ENCODE results near the gene ARNT2. TPM values are rescaled to one million over a fixed set of nuclear protein-coding genes. Genes with fewer than 3 reads are reported as not detected.

The ARNT2 gene
- total RNA-seq, 1 donor from 2014 or later = 35.7 TPM

- H3K36me3 Mint-ChIP-seq (ENCODE audit: unreplicated experiment) = peaks cover 27% of the 10 kb centered on the region
- DNase-seq = no peak
- H3K4me3 Mint-ChIP-seq (ENCODE audit: unreplicated experiment) = no peak overlapping the region
- H3K27ac Mint-ChIP-seq (ENCODE audit: unreplicated experiment) = no peak overlapping the region
- H3K4me1 Mint-ChIP-seq (ENCODE audit: low read depth, unreplicated experiment) = no peaks in the 10 kb centered on the region
- TF ChIP-seq CTCF (IDR thresholded peaks at IDR 0.05; ENCODE audit: partially characterized antibody, unreplicated experiment) = no peak
- H3K9me3 Mint-ChIP-seq (ENCODE audit: unreplicated experiment) = peaks cover 2% of the 10 kb centered on the region
- peaks cover 4% of the 10 kb centered on the region for H3K27me3 Mint-ChIP-seq (ENCODE audit: unreplicated experiment)
These were observed 156.6 kb downstream of the ARNT2 start for GRCh38 chr15:80560601-80561400.

DNA sequence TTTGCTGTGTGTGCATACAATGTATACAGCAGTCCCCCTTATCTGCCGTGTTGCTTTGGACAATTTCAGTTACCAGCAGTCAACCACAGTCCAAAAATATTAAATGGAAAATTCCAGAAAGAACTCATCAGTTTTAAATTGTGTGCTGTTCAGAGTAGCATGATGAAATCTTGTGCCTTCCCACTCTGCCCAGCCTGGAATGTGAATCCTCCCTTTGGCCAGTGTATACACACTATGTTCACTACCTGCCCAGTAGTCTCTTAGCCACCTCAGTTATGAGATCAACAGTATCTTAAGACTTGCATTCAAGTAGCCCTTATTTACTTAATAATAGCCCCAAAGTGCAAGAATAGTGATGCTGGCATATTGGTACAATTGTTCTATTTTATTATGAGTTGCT lies 157.3 kb downstream of the ARNT2 start:
- no peak overlapping the region for H3K27ac Mint-ChIP-seq (ENCODE audit: unreplicated experiment)
- no peak for TF ChIP-seq CTCF (IDR thresholded peaks at IDR 0.05; ENCODE audit: partially characterized antibody, unreplicated experiment)
- no peak overlapping the region for H3K4me3 Mint-ChIP-seq (ENCODE audit: unreplicated experiment)
- peaks cover 32% of the 10 kb centered on the region for H3K36me3 Mint-ChIP-seq (ENCODE audit: unreplicated experiment)
- peaks cover 4% of the 10 kb centered on the region for H3K27me3 Mint-ChIP-seq (ENCODE audit: unreplicated experiment)
- DNase-seq = no peak
- H3K4me1 Mint-ChIP-seq (ENCODE audit: low read depth, unreplicated experiment) = peaks cover 2% of the 10 kb centered on the region
- H3K9me3 Mint-ChIP-seq (ENCODE audit: unreplicated experiment) = peaks cover 2% of the 10 kb centered on the region

DNA sequence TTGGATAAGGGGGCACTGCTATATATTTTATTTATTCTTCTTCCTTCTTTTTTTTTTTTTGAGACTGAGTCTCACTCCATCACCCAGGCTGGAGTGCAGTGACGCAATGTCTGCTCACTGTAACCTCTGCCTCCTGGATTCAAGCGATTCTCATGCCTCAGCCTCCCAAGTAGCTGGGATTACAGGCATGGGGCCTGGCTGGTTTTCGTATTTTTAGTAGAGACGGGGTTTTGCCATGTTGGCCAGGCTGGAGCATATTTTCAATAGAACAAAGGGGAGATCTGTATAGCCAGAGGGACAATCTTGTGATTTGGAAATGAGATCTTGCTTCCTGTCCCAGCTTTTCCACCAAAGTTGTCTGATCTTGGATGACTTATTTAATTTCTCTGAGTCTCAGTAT lies 157.9 kb downstream of the ARNT2 start:
- H3K4me1 Mint-ChIP-seq (ENCODE audit: low read depth, unreplicated experiment) = peaks cover 4% of the 10 kb centered on the region
- peaks cover 33% of the 10 kb centered on the region for H3K36me3 Mint-ChIP-seq (ENCODE audit: unreplicated experiment)
- H3K9me3 Mint-ChIP-seq (ENCODE audit: unreplicated experiment) = peaks cover 3% of the 10 kb centered on the region
- no peak for DNase-seq
- H3K27ac Mint-ChIP-seq (ENCODE audit: unreplicated experiment) = no peak overlapping the region
- peaks cover 5% of the 10 kb centered on the region for H3K27me3 Mint-ChIP-seq (ENCODE audit: unreplicated experiment)
- H3K4me3 Mint-ChIP-seq (ENCODE audit: unreplicated experiment) = no peak overlapping the region
- no peak for TF ChIP-seq CTCF (IDR thresholded peaks at IDR 0.05; ENCODE audit: partially characterized antibody, unreplicated experiment)

DNA sequence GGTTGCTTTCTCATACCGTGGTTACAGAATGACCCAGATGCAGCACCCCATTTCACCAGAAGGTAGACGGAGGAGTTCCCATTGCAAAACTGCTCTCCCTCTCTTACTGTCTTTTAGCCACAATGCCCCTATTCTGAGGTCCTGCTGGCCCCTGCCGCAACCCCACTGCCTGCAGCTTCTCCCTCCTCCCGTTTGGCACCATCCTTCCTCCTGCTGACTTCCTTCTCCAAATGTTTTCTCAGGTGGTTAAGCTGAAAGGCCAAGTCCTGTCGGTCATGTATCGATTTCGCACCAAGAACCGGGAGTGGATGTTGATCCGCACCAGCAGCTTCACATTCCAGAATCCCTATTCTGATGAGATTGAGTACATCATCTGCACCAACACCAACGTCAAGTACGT lies 158.7 kb downstream of the ARNT2 start:
- DNase-seq = no peak
- H3K36me3 Mint-ChIP-seq (ENCODE audit: unreplicated experiment) = peaks cover 25% of the 10 kb centered on the region
- H3K9me3 Mint-ChIP-seq (ENCODE audit: unreplicated experiment) = peaks cover 1% of the 10 kb centered on the region
- H3K27me3 Mint-ChIP-seq (ENCODE audit: unreplicated experiment) = peaks cover 6% of the 10 kb centered on the region
- no peak for TF ChIP-seq CTCF (IDR thresholded peaks at IDR 0.05; ENCODE audit: partially characterized antibody, unreplicated experiment)
- peaks cover 6% of the 10 kb centered on the region for H3K4me1 Mint-ChIP-seq (ENCODE audit: low read depth, unreplicated experiment)
- no peak overlapping the region for H3K27ac Mint-ChIP-seq (ENCODE audit: unreplicated experiment)
- no peak overlapping the region for H3K4me3 Mint-ChIP-seq (ENCODE audit: unreplicated experiment)

- Mint-ChIP-seq H3K4me3 (ENCODE audit: unreplicated experiment) (no peak overlapping the region), H3K9me3 (ENCODE audit: unreplicated experiment) (peaks cover 1% of the 10 kb centered on the region), H3K27ac (ENCODE audit: unreplicated experiment) (no peak overlapping the region), H3K27me3 (ENCODE audit: unreplicated experiment) (peaks cover 6% of the 10 kb centered on the region), H3K4me1 (ENCODE audit: low read depth, unreplicated experiment) (peaks cover 8% of the 10 kb centered on the region), H3K36me3 (ENCODE audit: unreplicated experiment) (peaks cover 21% of the 10 kb centered on the region)
- no peak for TF ChIP-seq CTCF (IDR thresholded peaks at IDR 0.05; ENCODE audit: partially characterized antibody, unreplicated experiment)
- DNase-seq = no peak
These were observed 159.3 kb downstream of the ARNT2 start for GRCh38 chr15:80563372-80563997.
